Fibroblast of skin of abdomen (primary cell): Measurements from ENCODE around the gene SERPINE3. TPM values are rescaled to one million over a fixed set of nuclear protein-coding genes. Genes with fewer than 3 reads are reported as not detected.

Source experiments
- DNase-seq: peaks from one replicate; pipeline ENCODE4 v3.0.0-alpha.2; 2013
- polyA plus RNA-seq, 2 experiments: library from polyadenylated mRNA; unstranded; fragments of 120-200 nt; gene quantifications; one replicate each; pipeline ENCODE4 v1.2.1, GENCODE V29; 2013; ENCODE audit not compliant: insufficient read length in 2 of 2

Gene SERPINE3
- 0.24 TPM for polyA plus RNA-seq (2013, experiment 1 of 2; ENCODE audit: insufficient read length)
- polyA plus RNA-seq (2013, experiment 2 of 2; ENCODE audit: insufficient read length): 0.36 TPM

- no peak for DNase-seq
Measured at GRCh38 chr13:51339354-51339753, at the start of gene SERPINE3. Gene SERPINE3 (plus strand): TSS chr13:51339691. CDS start chr13:51341092, 1,401 bp downstream.

GRCh38 chr13:51291341-51291740 lies 48.1 kb upstream of the SERPINE3 start:
- DNase-seq: peak; percentile 2

GRCh38 chr13:51292000-51292565 lies 47.4 kb upstream of the SERPINE3 start:
- DNase-seq: peak; percentile 52

- DNase-seq: no peak
Measured at GRCh38 chr13:51297556-51297955, 41.9 kb upstream of the SERPINE3 start.

GRCh38 chr13:51298812-51299211 lies 40.7 kb upstream of the SERPINE3 start:
- no peak for DNase-seq

- no peak for DNase-seq
Measured at GRCh38 chr13:51303063-51303552, 36.4 kb upstream of the SERPINE3 start.

- DNase-seq: no peak
Measured at GRCh38 chr13:51303882-51304281, 35.6 kb upstream of the SERPINE3 start.

GRCh38 chr13:51305271-51305967 lies 34.1 kb upstream of the SERPINE3 start:
- no peak for DNase-seq

- DNase-seq: no peak
Measured at GRCh38 chr13:51308781-51309180, 30.7 kb upstream of the SERPINE3 start.

GRCh38 chr13:51311231-51311630 lies 28.3 kb upstream of the SERPINE3 start:
- DNase-seq: no peak

- DNase-seq: no peak
Measured at GRCh38 chr13:51311957-51312520, 27.5 kb upstream of the SERPINE3 start.

GRCh38 chr13:51313619-51314018 lies 25.9 kb upstream of the SERPINE3 start:
- no peak for DNase-seq

- peak; percentile 45 for DNase-seq
Measured at GRCh38 chr13:51317262-51317661, 22.2 kb upstream of the SERPINE3 start.

- DNase-seq: no peak
Measured at GRCh38 chr13:51318015-51318414, 21.5 kb upstream of the SERPINE3 start.

GRCh38 chr13:51318876-51319275 lies 20.6 kb upstream of the SERPINE3 start:
- DNase-seq: no peak

- DNase-seq: no peak
Measured at GRCh38 chr13:51321836-51322235, 17.7 kb upstream of the SERPINE3 start.

GRCh38 chr13:51322826-51323225 lies 16.7 kb upstream of the SERPINE3 start:
- DNase-seq: no peak

GRCh38 chr13:51323824-51324511 lies 15.5 kb upstream of the SERPINE3 start:
- no peak for DNase-seq

GRCh38 chr13:51324714-51325420 lies 14.6 kb upstream of the SERPINE3 start:
- no peak for DNase-seq

GRCh38 chr13:51325837-51326236 lies 13.7 kb upstream of the SERPINE3 start:
- no peak for DNase-seq

GRCh38 chr13:51326777-51327176 lies 12.7 kb upstream of the SERPINE3 start:
- no peak for DNase-seq

GRCh38 chr13:51327961-51328360 lies 11.5 kb upstream of the SERPINE3 start:
- no peak for DNase-seq
